Measurements from ENCODE around the gene SLC28A1.

- TF ChIP-seq, protein P1, sequence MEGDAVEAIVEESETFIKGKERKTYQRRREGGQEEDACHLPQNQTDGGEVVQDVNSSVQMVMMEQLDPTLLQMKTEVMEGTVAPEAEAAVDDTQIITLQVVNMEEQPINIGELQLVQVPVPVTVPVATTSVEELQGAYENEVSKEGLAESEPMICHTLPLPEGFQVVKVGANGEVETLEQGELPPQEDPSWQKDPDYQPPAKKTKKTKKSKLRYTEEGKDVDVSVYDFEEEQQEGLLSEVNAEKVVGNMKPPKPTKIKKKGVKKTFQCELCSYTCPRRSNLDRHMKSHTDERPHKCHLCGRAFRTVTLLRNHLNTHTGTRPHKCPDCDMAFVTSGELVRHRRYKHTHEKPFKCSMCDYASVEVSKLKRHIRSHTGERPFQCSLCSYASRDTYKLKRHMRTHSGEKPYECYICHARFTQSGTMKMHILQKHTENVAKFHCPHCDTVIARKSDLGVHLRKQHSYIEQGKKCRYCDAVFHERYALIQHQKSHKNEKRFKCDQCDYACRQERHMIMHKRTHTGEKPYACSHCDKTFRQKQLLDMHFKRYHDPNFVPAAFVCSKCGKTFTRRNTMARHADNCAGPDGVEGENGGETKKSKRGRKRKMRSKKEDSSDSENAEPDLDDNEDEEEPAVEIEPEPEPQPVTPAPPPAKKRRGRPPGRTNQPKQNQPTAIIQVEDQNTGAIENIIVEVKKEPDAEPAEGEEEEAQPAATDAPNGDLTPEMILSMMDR (IDR thresholded peaks at IDR 0.05), result no peak
- TF ChIP-seq, protein P2, sequence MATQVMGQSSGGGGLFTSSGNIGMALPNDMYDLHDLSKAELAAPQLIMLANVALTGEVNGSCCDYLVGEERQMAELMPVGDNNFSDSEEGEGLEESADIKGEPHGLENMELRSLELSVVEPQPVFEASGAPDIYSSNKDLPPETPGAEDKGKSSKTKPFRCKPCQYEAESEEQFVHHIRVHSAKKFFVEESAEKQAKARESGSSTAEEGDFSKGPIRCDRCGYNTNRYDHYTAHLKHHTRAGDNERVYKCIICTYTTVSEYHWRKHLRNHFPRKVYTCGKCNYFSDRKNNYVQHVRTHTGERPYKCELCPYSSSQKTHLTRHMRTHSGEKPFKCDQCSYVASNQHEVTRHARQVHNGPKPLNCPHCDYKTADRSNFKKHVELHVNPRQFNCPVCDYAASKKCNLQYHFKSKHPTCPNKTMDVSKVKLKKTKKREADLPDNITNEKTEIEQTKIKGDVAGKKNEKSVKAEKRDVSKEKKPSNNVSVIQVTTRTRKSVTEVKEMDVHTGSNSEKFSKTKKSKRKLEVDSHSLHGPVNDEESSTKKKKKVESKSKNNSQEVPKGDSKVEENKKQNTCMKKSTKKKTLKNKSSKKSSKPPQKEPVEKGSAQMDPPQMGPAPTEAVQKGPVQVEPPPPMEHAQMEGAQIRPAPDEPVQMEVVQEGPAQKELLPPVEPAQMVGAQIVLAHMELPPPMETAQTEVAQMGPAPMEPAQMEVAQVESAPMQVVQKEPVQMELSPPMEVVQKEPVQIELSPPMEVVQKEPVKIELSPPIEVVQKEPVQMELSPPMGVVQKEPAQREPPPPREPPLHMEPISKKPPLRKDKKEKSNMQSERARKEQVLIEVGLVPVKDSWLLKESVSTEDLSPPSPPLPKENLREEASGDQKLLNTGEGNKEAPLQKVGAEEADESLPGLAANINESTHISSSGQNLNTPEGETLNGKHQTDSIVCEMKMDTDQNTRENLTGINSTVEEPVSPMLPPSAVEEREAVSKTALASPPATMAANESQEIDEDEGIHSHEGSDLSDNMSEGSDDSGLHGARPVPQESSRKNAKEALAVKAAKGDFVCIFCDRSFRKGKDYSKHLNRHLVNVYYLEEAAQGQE (IDR thresholded peaks at IDR 0.05; ENCODE audit: insufficient read depth in 1 of 2, low read depth in 2 of 2, low read length in 1 of 2), result no peak
- no peak for TF ChIP-seq SIN3A (IDR thresholded peaks at IDR 0.05; ENCODE audit: borderline replicate concordance, insufficient read depth, low read depth, low read length)
- TF ChIP-seq POLR2AphosphoS5 (IDR thresholded peaks at IDR 0.05; ENCODE audit: low read depth, low read length), result no peak
- no peak for TF ChIP-seq TCF7L2 (IDR thresholded peaks at IDR 0.05; ENCODE audit: low read depth, low read length)
These were observed 3.5 kb downstream of the SLC28A1 start for GRCh38 chr15:84887938-84888337.

Measured in Panc1 (cell line).